Limb (tissue), 2 donors: Measurements from ENCODE around the gene MIEN1.
"Not testable (repeated sequence)": the region's sequence is repeated elsewhere in the genome, so short reads cannot be mapped to it uniquely, and the experiment has no call there.

Experiments
- DNase-seq, 2 donors: peaks; one replicate each; pipeline ENCODE4 v3.0.0-alpha.2; 2016; ENCODE audit errors: extremely low spot score in 2 of 2

Gene MIEN1

DNA sequence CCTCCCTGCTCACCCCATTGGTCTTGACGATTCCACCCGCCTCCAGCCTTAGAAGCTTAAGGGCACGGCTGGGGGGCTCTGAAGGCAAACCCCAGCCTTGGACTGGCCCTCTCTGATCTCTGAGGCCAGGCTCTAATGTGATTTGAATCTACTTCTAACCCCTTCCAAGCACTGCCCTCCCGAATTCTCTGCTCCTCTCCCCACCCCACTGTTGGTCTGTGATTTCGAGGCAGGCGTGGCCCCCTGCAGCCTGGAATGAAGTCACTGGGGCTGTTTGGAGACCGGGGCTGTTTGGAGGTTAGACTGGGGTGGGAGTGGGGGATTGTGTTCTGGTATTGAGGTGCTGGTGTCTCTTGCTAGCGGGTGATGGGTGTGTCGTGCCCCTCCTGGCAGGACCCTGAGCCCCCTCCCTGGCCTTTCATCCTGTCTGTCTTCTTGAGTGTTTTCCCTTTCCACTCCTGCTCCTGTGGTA lies 9.6 kb upstream of the MIEN1 start:
- no peak for DNase-seq

DNA sequence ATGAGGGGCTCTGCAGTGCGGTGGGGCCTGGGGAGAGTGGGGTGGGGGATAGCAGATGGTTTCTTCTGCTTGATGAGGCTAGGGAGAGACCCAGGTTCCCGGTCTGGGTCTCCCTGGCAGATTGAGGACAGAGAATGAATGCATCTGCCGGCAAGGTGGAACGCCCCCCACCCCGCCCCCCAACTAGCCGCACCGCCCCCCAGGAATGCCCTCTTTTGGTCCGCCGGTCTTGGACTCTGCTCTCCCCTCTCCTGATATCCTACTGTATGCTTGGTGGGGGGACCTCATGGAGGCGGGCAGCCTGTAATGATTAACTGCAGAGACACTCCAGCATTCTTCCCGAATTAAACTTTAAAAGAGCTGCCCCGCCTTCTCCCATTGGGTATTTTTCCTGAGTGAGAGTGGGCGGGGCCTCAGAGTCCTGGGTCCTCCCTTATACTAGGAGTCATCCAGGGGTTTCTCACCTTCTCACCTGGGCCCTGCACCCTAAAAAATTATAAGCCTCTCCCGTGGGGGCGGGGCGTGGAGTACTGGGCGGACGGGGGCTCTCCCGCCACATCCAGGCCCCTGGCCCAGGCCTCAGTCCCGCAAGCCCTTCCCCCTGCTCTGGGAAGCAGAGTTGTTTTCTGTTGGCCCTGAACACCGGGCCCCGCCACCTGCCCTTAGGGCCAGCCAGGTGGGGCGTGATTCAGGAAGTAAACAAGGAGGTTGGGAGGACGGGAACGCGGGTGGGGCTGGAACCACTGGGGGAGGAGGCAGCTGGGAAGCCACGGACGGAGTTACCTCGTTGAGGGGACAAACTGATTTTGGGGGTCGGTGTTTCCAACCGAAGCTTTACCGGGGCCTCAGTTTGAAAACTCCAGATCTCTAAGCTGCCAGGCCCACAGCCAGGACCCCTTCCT lies 8.9 kb upstream of the MIEN1 start:
- peak in 1 of 2 donors; percentile 62 for DNase-seq

- DNase-seq: no peak
Observed at GRCh38 chr17:39738568-39738901, 8.2 kb upstream of the MIEN1 start.

DNA sequence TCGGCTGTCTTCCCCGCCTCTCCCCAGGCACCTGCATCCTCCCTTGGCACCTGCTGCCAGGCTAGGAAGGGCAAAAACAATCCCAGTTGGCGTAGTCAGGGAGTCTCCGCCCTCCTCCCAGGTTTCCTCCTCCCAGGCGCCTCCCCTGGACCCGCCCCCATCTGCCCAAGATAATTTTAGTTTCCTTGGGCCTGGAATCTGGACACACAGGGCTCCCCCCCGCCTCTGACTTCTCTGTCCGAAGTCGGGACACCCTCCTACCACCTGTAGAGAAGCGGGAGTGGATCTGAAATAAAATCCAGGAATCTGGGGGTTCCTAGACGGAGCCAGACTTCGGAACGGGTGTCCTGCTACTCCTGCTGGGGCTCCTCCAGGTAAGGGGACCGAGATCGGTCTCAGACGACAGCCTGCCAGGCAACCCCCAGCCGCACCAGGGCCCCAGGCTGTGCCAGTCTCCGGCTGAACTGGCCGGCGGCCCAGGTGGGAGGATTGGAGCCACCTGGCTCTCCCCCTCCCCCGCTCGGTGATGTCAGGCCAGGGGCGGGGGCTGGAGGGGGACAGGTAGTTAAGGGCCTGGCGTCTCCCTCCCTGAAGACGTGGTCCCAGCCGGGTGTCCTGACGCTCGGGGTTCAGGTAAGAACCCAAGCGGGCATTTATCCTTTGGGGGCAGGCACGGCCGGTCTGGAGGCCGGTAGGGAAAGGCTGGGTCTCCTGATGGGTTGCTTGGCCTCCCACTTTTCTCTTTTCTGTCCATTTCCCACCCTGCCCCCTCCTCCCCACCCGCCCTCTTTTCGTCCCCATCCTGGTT lies 7.6 kb upstream of the MIEN1 start, which contains the start of gene GRB7:
Gene GRB7, plus strand, starts transcription at position 179 of the 808 bp plus-strand sequence. CDS start 4,364 bp downstream, outside the sequence.
- DNase-seq: no peak

- no peak for DNase-seq
Observed at GRCh38 chr17:39737206-39737759, 7.0 kb upstream of the MIEN1 start.

DNA sequence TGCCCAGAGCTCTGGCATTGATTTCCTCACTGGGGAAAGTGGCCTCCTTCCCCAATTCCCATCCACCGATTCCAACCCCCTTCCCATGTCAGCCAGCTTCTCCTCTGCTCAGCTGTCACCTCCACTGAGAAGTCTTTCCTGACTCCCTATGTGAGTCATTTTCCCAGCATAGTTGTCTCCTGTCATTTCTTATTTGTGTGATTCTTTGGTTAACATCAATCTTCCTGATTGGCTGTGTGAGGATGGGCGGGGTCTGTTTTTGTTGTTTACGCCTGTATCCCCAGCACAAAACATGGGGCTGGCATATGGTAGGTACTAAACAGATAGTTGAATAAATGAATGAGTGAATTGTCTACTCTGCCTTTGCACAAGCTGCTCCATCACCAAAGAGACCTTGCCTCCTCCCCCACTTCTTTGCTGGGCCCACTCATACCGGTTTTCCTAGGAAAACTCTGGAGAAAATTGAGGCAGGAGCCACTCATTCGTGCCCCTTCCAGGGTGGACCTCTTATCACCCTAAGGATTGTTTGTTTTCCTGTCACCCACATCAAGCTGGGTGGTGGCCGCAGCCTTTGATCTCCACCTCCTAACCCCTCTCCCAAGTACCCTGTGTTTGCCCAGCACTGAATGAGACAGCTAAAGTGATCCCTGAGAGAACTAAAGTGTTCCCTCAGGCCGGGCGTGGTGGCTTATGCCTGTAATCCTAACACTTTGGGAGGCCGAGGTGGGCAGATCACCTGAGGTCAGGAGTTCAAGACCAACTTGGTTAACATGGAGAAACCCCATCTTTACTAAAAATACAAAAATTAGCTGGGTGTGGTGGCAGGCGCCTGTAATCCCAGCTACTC lies 6.2 kb upstream of the MIEN1 start:
- DNase-seq: no peak

- DNase-seq: no peak
Observed at GRCh38 chr17:39735882-39736281, 5.5 kb upstream of the MIEN1 start.

DNA sequence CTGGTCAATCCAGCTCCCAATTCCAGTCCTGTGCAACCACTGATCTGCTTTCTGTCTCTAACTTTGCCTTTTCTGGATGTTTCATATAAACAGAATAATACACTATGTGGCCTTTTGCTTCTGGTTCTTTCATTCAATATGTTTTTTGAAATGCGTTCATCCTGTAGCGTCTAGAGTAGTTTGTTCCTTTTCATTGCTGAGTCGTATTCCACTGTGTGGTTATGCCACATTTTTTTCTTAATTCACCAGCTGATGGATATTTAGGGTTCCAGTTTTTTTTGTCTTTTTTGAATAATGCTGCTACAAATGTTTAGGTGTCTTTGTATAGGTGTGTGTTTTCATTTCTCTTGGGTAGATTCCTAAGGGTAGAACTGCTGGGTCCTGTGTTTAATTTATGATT lies 2.3 kb upstream of the MIEN1 start:
- no peak for DNase-seq

- no peak for DNase-seq
Observed at GRCh38 chr17:39729280-39729851, 966 bp downstream of the MIEN1 start.

GRCh38 chr17:39727556-39727955 lies 2.8 kb downstream of the MIEN1 start:
- DNase-seq: no peak

DNA sequence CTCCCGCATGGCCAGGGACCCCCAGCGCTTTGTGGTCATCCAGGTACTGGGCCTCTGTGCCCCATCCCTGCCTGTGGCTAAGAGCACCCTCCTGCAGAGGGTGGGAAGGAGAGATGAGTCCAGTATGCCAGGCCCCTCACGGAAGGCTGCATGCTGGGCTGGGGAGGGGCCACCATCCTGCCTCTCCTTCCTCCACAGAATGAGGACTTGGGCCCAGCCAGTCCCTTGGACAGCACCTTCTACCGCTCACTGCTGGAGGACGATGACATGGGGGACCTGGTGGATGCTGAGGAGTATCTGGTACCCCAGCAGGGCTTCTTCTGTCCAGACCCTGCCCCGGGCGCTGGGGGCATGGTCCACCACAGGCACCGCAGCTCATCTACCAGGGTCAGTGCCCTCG lies 3.7 kb downstream of the MIEN1 start:
- DNase-seq: no peak

DNA sequence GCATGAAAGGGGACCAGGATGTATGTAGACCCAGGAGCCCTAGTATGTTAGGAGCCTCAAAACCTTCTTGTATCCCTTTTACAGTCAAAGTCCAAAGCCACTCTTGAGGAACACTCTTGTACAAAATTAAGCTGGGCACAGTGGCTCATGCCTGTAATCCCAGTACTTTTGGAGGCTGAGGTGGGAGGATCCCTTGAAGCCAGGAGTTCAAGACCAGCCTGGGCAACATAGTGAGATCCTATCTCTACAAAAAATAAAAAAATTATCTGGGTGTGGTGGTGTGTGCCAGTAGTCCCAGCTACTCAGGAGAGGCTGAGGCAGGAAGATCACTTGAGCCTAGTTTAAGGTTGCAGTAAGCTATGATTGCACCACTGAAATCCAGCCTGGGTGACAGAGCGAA lies 4.4 kb downstream of the MIEN1 start:
- not testable (repeated sequence) for DNase-seq

GRCh38 chr17:39724731-39725130 lies 5.6 kb downstream of the MIEN1 start:
- DNase-seq: no peak

- DNase-seq: no peak
Observed at GRCh38 chr17:39722965-39723848, 7.1 kb downstream of the MIEN1 start.

- DNase-seq: no peak
Observed at GRCh38 chr17:39722104-39722503, 8.2 kb downstream of the MIEN1 start.

GRCh38 chr17:39719563-39720355 lies 10.6 kb downstream of the MIEN1 start:
- DNase-seq: no peak

GRCh38 chr17:39717660-39718059 lies 12.7 kb downstream of the MIEN1 start:
- DNase-seq: no peak

DNA sequence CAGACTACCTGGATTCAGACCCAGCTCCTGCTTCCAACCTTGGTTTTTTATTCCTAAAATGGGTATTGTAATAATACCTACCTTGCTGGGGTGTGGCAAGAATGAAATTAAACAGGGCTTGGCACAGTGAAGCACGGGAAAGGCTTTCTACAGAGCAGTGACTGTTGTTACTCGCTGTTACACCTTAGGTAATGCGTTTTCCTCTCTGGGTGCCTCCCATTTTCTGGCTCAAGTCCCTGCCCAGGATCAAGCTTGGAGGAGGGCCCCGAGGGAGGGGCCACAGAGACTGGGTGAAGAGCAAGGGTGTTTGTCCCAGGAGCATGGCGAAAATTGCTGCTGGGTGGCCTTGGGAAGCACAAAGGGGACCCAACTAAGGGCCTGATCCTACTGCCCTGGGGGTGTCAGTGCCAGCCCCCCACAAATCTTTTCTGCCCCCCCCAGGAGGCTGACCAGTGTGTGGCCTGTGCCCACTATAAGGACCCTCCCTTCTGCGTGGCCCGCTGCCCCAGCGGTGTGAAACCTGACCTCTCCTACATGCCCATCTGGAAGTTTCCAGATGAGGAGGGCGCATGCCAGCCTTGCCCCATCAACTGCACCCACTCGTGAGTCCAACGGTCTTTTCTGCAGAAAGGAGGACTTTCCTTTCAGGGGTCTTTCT lies 13.3 kb downstream of the MIEN1 start:
- no peak for DNase-seq
